ENCODE results near the gene TGM1. TPM values are rescaled to one million over a fixed set of nuclear protein-coding genes. Genes with fewer than 3 reads are reported as not detected.

TGM1 gene
- total RNA-seq, 1 experiment from 2014 or later = 2.9 TPM

DNA sequence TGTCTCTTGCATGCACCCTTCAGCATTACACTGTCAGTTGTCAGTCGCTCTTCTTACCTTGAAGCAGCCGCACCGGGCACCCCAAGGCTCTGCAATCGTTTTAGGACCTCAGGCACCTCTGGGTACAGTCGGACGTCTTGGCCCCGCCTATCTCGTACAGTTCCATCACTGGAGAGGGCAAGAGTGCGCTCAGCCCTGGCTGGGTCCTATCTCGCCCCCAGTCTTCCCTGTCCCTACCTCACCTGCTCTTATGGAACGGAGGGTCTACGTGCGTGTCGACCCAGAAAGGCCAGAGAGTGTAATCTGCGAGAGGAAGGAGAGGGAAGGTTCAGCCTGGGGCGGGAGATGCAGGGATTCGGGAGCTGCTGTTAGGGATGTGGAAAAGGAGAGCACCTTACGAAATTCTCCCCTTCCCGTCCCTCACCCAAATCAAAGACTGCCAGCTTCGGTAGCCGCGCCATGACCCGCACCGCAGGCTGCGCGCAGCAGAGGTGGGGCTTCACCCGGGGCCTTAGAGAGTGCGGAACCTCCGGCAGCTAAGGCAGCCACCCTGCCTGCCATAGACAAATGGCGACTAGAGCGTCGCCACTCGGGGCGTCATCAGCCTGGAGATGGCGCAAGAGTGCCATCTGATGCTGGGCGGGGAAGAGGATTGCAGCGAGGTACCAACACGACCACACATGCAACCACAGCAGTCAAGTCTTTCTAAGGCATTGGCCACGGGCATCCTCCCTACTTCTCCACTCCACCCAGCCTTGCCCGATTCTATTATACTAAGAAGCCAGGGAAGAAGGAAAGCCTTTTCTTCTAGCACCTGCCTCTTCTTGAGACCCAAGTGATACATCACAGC, 47.3 kb downstream of the TGM1 start, which contains the start of gene MDP1:
Gene MDP1, minus strand, starts transcription at position 572 of the 850 bp plus-strand sequence. Its CDS starts 111 bp downstream, at position 461.
- no CpG with 5 or more reads among the region's 40 CpGs for WGBS (ENCODE audit: extremely low coverage, insufficient read length, low lambda C conversion rate)
- H3K18ac ChIP-seq (ENCODE audit: insufficient read length, low read depth, low read length) = peak within 1 kb of the TSS; percentile 3
- H3K14ac ChIP-seq (ENCODE audit: insufficient read depth, low read length) = 0 out of 2 replicates have a peak within 1 kb of the TSS, but pooled peaks have one; percentile 10
- Mint-ChIP-seq H3K27ac (peak within 1 kb of the TSS; percentile 93 to 95 (median 93)), H3K9me3 (no peaks in the 10 kb centered on the region; a peak in 1 of 5 replicates), H3K36me3 (ENCODE audit: insufficient read depth in 1 of 3, low read depth in 3 of 3) (peaks cover 0 to 23% (median 16%) of the 10 kb centered on the region in 3 experiments; a peak in 5 of 7 replicates), H3K4me1 (peaks cover 18 to 26% of the 10 kb centered on the region in 2 experiments), H3K4me3 (peak within 1 kb of the TSS; percentile 94 to 96), H3K27me3 (ENCODE audit: low read depth) (no peaks in the 10 kb centered on the region; the same call in 1 of the 2 replicates)
- H4K91ac ChIP-seq (ENCODE audit: insufficient read length, low read depth, low read length) = no peak within 1 kb of the TSS
- no peak within 1 kb of the TSS for H4K5ac ChIP-seq (ENCODE audit: insufficient read length, low read depth, low read length)
- H3K9me3 ChIP-seq (ENCODE audit: control insufficient read depth, low read depth, low read length) = no peaks in the 10 kb centered on the region
- H3K4ac ChIP-seq (ENCODE audit: low read depth, low read length) = no peak within 1 kb of the TSS
- no peak within 1 kb of the TSS for H2BK15ac ChIP-seq (ENCODE audit: low read depth, low read length)
- no peak within 1 kb of the TSS for H2AFZ ChIP-seq (ENCODE audit: low read length)
- no peak within 1 kb of the TSS for H2BK5ac ChIP-seq (ENCODE audit: insufficient read length, low read length)
- H2AK5ac ChIP-seq (ENCODE audit: insufficient read length, low read length) = no peak within 1 kb of the TSS
- H3K9ac ChIP-seq (ENCODE audit: extremely low read depth, insufficient read length, low read length) = peak within 1 kb of the TSS; percentile 64
- H3K27me3 ChIP-seq (ENCODE audit: insufficient read depth, low read length) = no peaks in the 10 kb centered on the region
- no peak within 1 kb of the TSS for H2BK12ac ChIP-seq (ENCODE audit: insufficient read length, low read depth, low read length)
- H3K27ac ChIP-seq (ENCODE audit: insufficient read length, low read depth, low read length) = no peak within 1 kb of the TSS
- H3K23me2 ChIP-seq (ENCODE audit: insufficient read length, low read depth, low read length, poor library complexity, severe bottlenecking) = peaks cover 11% of the 10 kb centered on the region
- no peaks in the 10 kb centered on the region for H4K20me1 ChIP-seq (ENCODE audit: control insufficient read depth, insufficient read depth, insufficient read length)
- no peak within 1 kb of the TSS for H3K56ac ChIP-seq (ENCODE audit: insufficient read length, low read depth, low read length)
- H3K79me1 ChIP-seq (ENCODE audit: insufficient read depth, low read depth, low read length, poor library complexity, severe bottlenecking) = peaks cover 8% of the 10 kb centered on the region
- DNase-seq = peak; percentile 86
- H3T11ph ChIP-seq (ENCODE audit: low read length) = no peak within 1 kb of the TSS
- no peak within 1 kb of the TSS for H2BK20ac ChIP-seq (ENCODE audit: low read depth, low read length, poor library complexity, severe bottlenecking)
- TF ChIP-seq CTCF (conservative IDR thresholded peaks at IDR 0.05) = peak; percentile 71
- H3K4me2 ChIP-seq (ENCODE audit: insufficient read depth, insufficient read length, low read length) = peak within 1 kb of the TSS; percentile 56
- H3K23ac ChIP-seq (ENCODE audit: insufficient read length, low read depth, low read length) = no peak within 1 kb of the TSS
- H3K4me1 ChIP-seq (ENCODE audit: insufficient read depth, low read length) = no peaks in the 10 kb centered on the region
- H3K79me2 ChIP-seq (ENCODE audit: insufficient read depth, low read length) = no peaks in the 10 kb centered on the region
- H2BK120ac ChIP-seq (ENCODE audit: low read depth, low read length, poor library complexity, severe bottlenecking) = no peak within 1 kb of the TSS
- no peak within 1 kb of the TSS for H4K8ac ChIP-seq (replicated peaks; ENCODE audit: insufficient read length, low read depth, low read length)
